IMR-90 (cell line): ENCODE results near the gene DSCAML1. TPM values are rescaled to one million over a fixed set of nuclear protein-coding genes. Genes with fewer than 3 reads are reported as not detected.

Source experiments
- ATAC-seq: fragments of 200-7000 bp; cut with Tn5 transposase; 2 replicates; pipeline ENCODE4 v1.9.1; 2020; ENCODE audit warnings: low read depth, mild to moderate bottlenecking, moderate library complexity
- BruUV-seq: library from RNA; stranded (reverse); fragments of 400-500 nt; replicated peaks from 2 replicates; lab custom pipeline; 2021; lab: Mats Ljungman, UMichigan
- CTCF ChIA-PET: fragments of 300-600 bp; formaldehyde crosslinking; extraction: SDS; loops from one replicate; lab custom pipeline; 2021; ENCODE audit warnings: antibody characterized with exemption; lab: Yijun Ruan, JAX
- POLR2A ChIA-PET: fragments of 300-600 bp; sonication (Branson Sonifier 250); formaldehyde crosslinking; loops from one replicate; lab custom pipeline; 2022; ENCODE audit warnings: antibody characterized with exemption; ENCODE audit not compliant: unreplicated experiment; lab: Charles Lee
- DNase-seq: peaks from one replicate; pipeline ENCODE4 v3.0.0; 2013
- H2AFZ ChIP-seq: replicated peaks from 2 replicates; pipeline ENCODE3; 2013; ENCODE audit warnings: low read length, mild to moderate bottlenecking; ENCODE audit not compliant: poor library complexity
- H2AK5ac ChIP-seq: 2 replicates; pipeline ENCODE4 v1.6.1; 2013; ENCODE audit warnings: low read depth, low read length, inconsistent platforms
- H2AK9ac ChIP-seq: replicated peaks from 2 replicates; pipeline ENCODE3; 2013; ENCODE audit warnings: mild to moderate bottlenecking, low read depth, low read length, moderate library complexity; ENCODE audit not compliant: poor library complexity
- H2BK120ac ChIP-seq: 2 replicates; pipeline ENCODE4 v1.6.1; 2013; ENCODE audit warnings: low read depth, low read length, inconsistent platforms
- H2BK15ac ChIP-seq: 3 replicates; pipeline ENCODE4 v1.6.1; 2013; ENCODE audit warnings: low read depth, low read length, inconsistent platforms
- H2BK20ac ChIP-seq: 2 replicates; pipeline ENCODE4 v1.6.1; 2013; ENCODE audit warnings: low read depth, mild to moderate bottlenecking, inconsistent platforms, low read length, moderate library complexity
- H2BK5ac ChIP-seq: 2 replicates; pipeline ENCODE4 v1.6.1; 2013; ENCODE audit warnings: mild to moderate bottlenecking, low read depth, low read length, inconsistent platforms; ENCODE audit not compliant: poor library complexity, severe bottlenecking
- H3K14ac ChIP-seq: replicated peaks from 2 replicates; pipeline ENCODE4 v1.6.1; 2013; ENCODE audit warnings: low read depth, low read length, inconsistent platforms
- H3K18ac ChIP-seq: 2 replicates; pipeline ENCODE4 v1.6.1; 2013; ENCODE audit warnings: low read depth, low read length, control low read depth
- H3K23ac ChIP-seq: 2 replicates; pipeline ENCODE4 v1.6.1; 2013; ENCODE audit warnings: low read depth, low read length, inconsistent platforms
- H3K27ac ChIP-seq: 2 replicates; pipeline ENCODE4 v1.5.1; 2013; ENCODE audit warnings: mild to moderate bottlenecking, control low read depth, low read length; ENCODE audit not compliant: insufficient read depth
- H3K27me3 ChIP-seq: 2 replicates; pipeline ENCODE4 v1.6.1; 2013; ENCODE audit warnings: low read length; ENCODE audit not compliant: control insufficient read depth, insufficient read depth
- H3K36me3 ChIP-seq: 2 replicates; pipeline ENCODE4 v1.6.1; 2013; ENCODE audit warnings: low read length, mixed read lengths; ENCODE audit not compliant: control insufficient read depth, insufficient read depth
- H3K4ac ChIP-seq: 2 replicates; pipeline ENCODE4 v1.6.1; 2013; ENCODE audit warnings: low read depth, low read length, inconsistent platforms
- H3K4me1 ChIP-seq: 2 replicates; pipeline ENCODE4 v1.6.1; 2013; ENCODE audit warnings: low read length, mixed read lengths; ENCODE audit not compliant: control insufficient read depth, insufficient read depth
- H3K4me2 ChIP-seq: 2 replicates; pipeline ENCODE4 v1.6.1; 2013; ENCODE audit warnings: low read depth, mild to moderate bottlenecking, control low read depth, low read length, moderate library complexity
- H3K4me3 ChIP-seq: 2 replicates; pipeline ENCODE4 v1.5.1; 2013; ENCODE audit warnings: low read depth, mild to moderate bottlenecking, control low read depth, low read length, moderate library complexity; ENCODE audit not compliant: insufficient read depth
- H3K56ac ChIP-seq: 2 replicates; pipeline ENCODE4 v1.6.1; 2013; ENCODE audit warnings: low read length, inconsistent platforms; ENCODE audit not compliant: insufficient read depth; ENCODE audit errors: extremely low read depth
- H3K79me1 ChIP-seq, 2 experiments: 2 replicates each; pipeline ENCODE4 v1.6.1; 2013; ENCODE audit warnings: low read length in 2 of 2, inconsistent platforms in 1 of 2, low read depth in 1 of 2
- H3K9ac ChIP-seq: 2 replicates; pipeline ENCODE4 v1.6.1; 2013; ENCODE audit warnings: low read depth, low read length, control low read depth
- H3K9me1 ChIP-seq: 2 replicates; pipeline ENCODE4 v1.6.1; 2013; ENCODE audit warnings: low read length, inconsistent platforms; ENCODE audit not compliant: insufficient read depth
- H3K9me3 ChIP-seq: 2 replicates; pipeline ENCODE4 v1.6.1; 2013; ENCODE audit warnings: low read length; ENCODE audit not compliant: control insufficient read depth, insufficient read depth
- H4K20me1 ChIP-seq: 2 replicates; pipeline ENCODE4 v1.6.1; 2013; ENCODE audit warnings: low read length, inconsistent platforms; ENCODE audit not compliant: insufficient read depth
- H4K5ac ChIP-seq: 2 replicates; pipeline ENCODE4 v1.6.1; 2013; ENCODE audit warnings: mild to moderate bottlenecking, low read depth, low read length, control low read depth
- H4K8ac ChIP-seq, 2 experiments: 2 replicates each; pipeline ENCODE4 v1.6.1; 2013; ENCODE audit warnings: low read depth in 2 of 2, low read length in 2 of 2, control low read depth in 1 of 2, inconsistent platforms in 1 of 2
- H4K91ac ChIP-seq: 2 replicates; pipeline ENCODE4 v1.6.1; 2013; ENCODE audit warnings: low read depth, low read length, inconsistent platforms; ENCODE audit not compliant: insufficient read depth
- BHLHE40 ChIP-seq: fragments of 150-350 bp; IDR thresholded peaks from 2 replicates; pipeline ENCODE4 v1.6.1; 2016; ENCODE audit warnings: mild to moderate bottlenecking, low read depth, low read length
- CEBPB ChIP-seq: IDR thresholded peaks from 2 replicates; pipeline ENCODE4 v1.6.1; 2012; ENCODE audit warnings: low read depth, low read length, improper control_type of control experiment
- CHD1 ChIP-seq: IDR thresholded peaks from 2 replicates; pipeline ENCODE4 v1.6.1; 2012; ENCODE audit warnings: low read depth, low read length, improper control_type of control experiment
- CTCF ChIP-seq: conservative IDR thresholded peaks from 2 replicates; pipeline ENCODE4 v1.5.1; 2012; ENCODE audit warnings: mild to moderate bottlenecking, low read depth, low read length, improper control_type of control experiment
- ELK1 ChIP-seq: fragments of 150-350 bp; IDR thresholded peaks from 2 replicates; pipeline ENCODE4 v1.6.1; 2016; ENCODE audit warnings: low read depth, mild to moderate bottlenecking, low read length, moderate library complexity, borderline replicate concordance
- MAFK ChIP-seq: IDR thresholded peaks from 2 replicates; pipeline ENCODE4 v1.6.1; 2012; ENCODE audit warnings: low read depth, low read length, improper control_type of control experiment
- MAZ ChIP-seq: IDR thresholded peaks from 2 replicates; pipeline ENCODE4 v1.6.1; 2012; ENCODE audit warnings: low read depth, mild to moderate bottlenecking, low read length, improper control_type of control experiment, moderate library complexity, borderline replicate concordance
- MXI1 ChIP-seq: IDR thresholded peaks from 2 replicates; pipeline ENCODE4 v1.6.1; 2012; ENCODE audit warnings: low read depth, mild to moderate bottlenecking, low read length, moderate library complexity, borderline replicate concordance
- NFE2L2 ChIP-seq: fragments of 150-350 bp; IDR thresholded peaks from 2 replicates; pipeline ENCODE4 v1.6.1; 2016; ENCODE audit warnings: low read depth, mild to moderate bottlenecking, low read length
- POLR2A ChIP-seq: IDR thresholded peaks from 2 replicates; pipeline ENCODE4 v1.6.1; 2012; ENCODE audit warnings: mild to moderate bottlenecking, low read depth, low read length
- RAD21 ChIP-seq: IDR thresholded peaks from 2 replicates; pipeline ENCODE4 v1.6.1; 2012; ENCODE audit warnings: low read length, improper control_type of control experiment
- RCOR1 ChIP-seq: IDR thresholded peaks from 2 replicates; pipeline ENCODE4 v1.6.1; 2012; ENCODE audit warnings: mild to moderate bottlenecking, low read length, improper control_type of control experiment; ENCODE audit not compliant: insufficient replicate concordance
- RFX5 ChIP-seq: IDR thresholded peaks from 2 replicates; pipeline ENCODE4 v1.8.0; 2012; ENCODE audit warnings: low read depth, mild to moderate bottlenecking, low read length, moderate library complexity
- SMC3 ChIP-seq: fragments of 150-350 bp; IDR thresholded peaks from 2 replicates; pipeline ENCODE4 v1.6.1; 2016; ENCODE audit warnings: low read depth, mild to moderate bottlenecking, antibody characterized with exemption, low read length, moderate library complexity
- USF2 ChIP-seq: fragments of 150-350 bp; IDR thresholded peaks from 2 replicates; pipeline ENCODE4 v1.6.1; 2017; ENCODE audit warnings: mild to moderate bottlenecking, antibody characterized with exemption, low read length, low read depth
- WGBS, 2 experiments: methylation state at CpG; one replicate each; pipeline versions ENCODE4 v1.1.5 to v1.1.7; 2013; ENCODE audit warnings: missing lambda C conversion rate in 2 of 2; ENCODE audit not compliant: insufficient read length in 1 of 2; ENCODE audit errors: extremely low coverage in 2 of 2; 5-methylcytosine and 5-hydroxymethylcytosine counted together
- dilution Hi-C: fragments of 300-500 bp; cut with HindIII; formaldehyde crosslinking; loops from one replicate; pipeline ENCODE4 v1.14.3; 2018; ENCODE audit warnings: low sequenced_read_pairs; ENCODE audit not compliant: unreplicated experiment
- in situ Hi-C: fragments of 300-500 bp; cut with MboI; formaldehyde crosslinking; loops from 3 replicates; pipeline ENCODE4 v1.14.3; 2019; ENCODE audit warnings: low sequenced_read_pairs, inconsistent platforms, mixed read lengths
- intact Hi-C: fragments of 100-400 bp; cut with micrococcal nuclease; formaldehyde crosslinking; loops from 2 replicates; pipeline ENCODE4 v1.10.0; 2022
- polyA plus RNA-seq, 3 experiments: library from polyadenylated mRNA; depleted of rRNA; stranded (reverse); fragments of >200 nt; gene quantifications; 2 replicates each; pipeline ENCODE4 v1.2.3, GENCODE V29; 2012; ENCODE audit warnings: low replicate concordance in 1 of 3
- total RNA-seq: library from RNA; depleted of rRNA; stranded (reverse); fragments of >200 nt; gene quantifications from 2 replicates; pipeline ENCODE4 v1.2.3, GENCODE V29; 2012

DSCAML1 gene
- total and polyA plus RNA-seq, 2 of the 4 experiments (the other 2 are of a cell fraction): not detected

- Histone ChIP-seq H3K14ac (no peak overlapping the region), H3K4me2 (no peak overlapping the region), H4K20me1 (no peaks in the 10 kb centered on the region), H2AK5ac (no peak overlapping the region), H3K4me1 (no peaks in the 10 kb centered on the region), H3K9ac (no peak overlapping the region), H4K8ac (no peak overlapping the region), H3K9me1 (no peaks in the 10 kb centered on the region), H2BK5ac (no peak overlapping the region), H3K56ac (no peak overlapping the region), H2BK120ac (no peak overlapping the region), H2AFZ (no peak overlapping the region), H3K4me3 (no peak overlapping the region), H3K18ac (no peak overlapping the region), H4K5ac (no peak overlapping the region), H4K91ac (no peak overlapping the region), H3K23ac (no peak overlapping the region), H2BK20ac (no peak overlapping the region), H3K27me3 (peaks cover 13% of the 10 kb centered on the region; the same call in 1 of the 2 replicates), H3K4ac (no peak overlapping the region), H2BK15ac (no peak overlapping the region), H3K79me1 (no peaks in the 10 kb centered on the region), H3K36me3 (no peaks in the 10 kb centered on the region), H3K9me3 (no peaks in the 10 kb centered on the region), H3K27ac (no peak overlapping the region), H2AK9ac (no peak overlapping the region)
- CTCF ChIA-PET: no interaction called here
- ATAC-seq: no peak
- WGBS, 2 experiments: 52% methylated on average over 2 of the region's 6 CpGs; no CpG with 5 or more reads in 1 of the 2 experiments
- dilution Hi-C loops (no loop called here), in situ Hi-C loops (no loop called here), intact Hi-C loops (no loop called here)
- no peak for DNase-seq
- no peak for TF ChIP-seq RFX5
- no peak for TF ChIP-seq MXI1
- no peak for TF ChIP-seq USF2
- no peak for TF ChIP-seq NFE2L2
- no peak for TF ChIP-seq POLR2A
- TF ChIP-seq BHLHE40: no peak
- TF ChIP-seq MAZ: no peak
- TF ChIP-seq RCOR1: no peak
- TF ChIP-seq RAD21: no peak
- no peak for TF ChIP-seq CHD1
- TF ChIP-seq CTCF: no peak
- TF ChIP-seq ELK1: no peak
- no peak for TF ChIP-seq SMC3
- TF ChIP-seq MAFK: no peak
- TF ChIP-seq CEBPB: no peak
- no TSS peak for BruUV-seq
- POLR2A ChIA-PET: no interaction called here
Measured at GRCh38 chr11:117713538-117713991, 83.5 kb downstream of the DSCAML1 start.
